Aorta (tissue), 5 donors: Measurements from ENCODE around the gene HS3ST4. TPM values are rescaled to one million over a fixed set of nuclear protein-coding genes. Genes with fewer than 3 reads are reported as not detected.

Source experiments
- ATAC-seq: fragments of 200-7000 bp; cut with Tn5 transposase; one replicate; pipeline ENCODE4 v1.9.1; 2022; ENCODE audit warnings: moderate library complexity; ENCODE audit not compliant: low FRiP score
- DNase-seq, 2 donors: peaks; one replicate each; pipeline ENCODE4 v3.0.0-alpha.2; 2020
- H3K27ac ChIP-seq, 2 donors: one replicate each; pipeline ENCODE4 v1.5.1; 2013; ENCODE audit warnings: low read length in 2 of 2, mild to moderate bottlenecking in 2 of 2, moderate library complexity in 2 of 2, control low read depth in 1 of 2, inconsistent platforms in 1 of 2, low read depth in 1 of 2
- H3K27me3 ChIP-seq, 2 donors: one replicate each; pipeline ENCODE4 v1.6.1; 2013; ENCODE audit warnings: control low read depth in 1 of 2, low read length in 1 of 2, mild to moderate bottlenecking in 1 of 2, moderate library complexity in 1 of 2; ENCODE audit not compliant: insufficient read depth in 2 of 2, control insufficient read depth in 1 of 2
- H3K36me3 ChIP-seq, 2 donors: one replicate each; pipeline ENCODE4 v1.6.1; 2013; ENCODE audit warnings: control low read depth in 1 of 2, low read length in 1 of 2, mild to moderate bottlenecking in 1 of 2; ENCODE audit not compliant: insufficient read depth in 2 of 2, control insufficient read depth in 1 of 2
- H3K4me1 ChIP-seq, 2 donors: one replicate each; pipeline ENCODE4 v1.6.1; 2013; ENCODE audit warnings: low read length in 2 of 2, control low read depth in 1 of 2, mild to moderate bottlenecking in 1 of 2, moderate library complexity in 1 of 2; ENCODE audit not compliant: insufficient read depth in 2 of 2, control insufficient read depth in 1 of 2
- H3K4me3 ChIP-seq, 2 donors: one replicate each; pipeline ENCODE4 v1.5.1; 2013; ENCODE audit warnings: low read length in 2 of 2, control low read depth in 1 of 2, mild to moderate bottlenecking in 1 of 2
- H3K9me3 ChIP-seq: one replicate; pipeline ENCODE4 v1.6.1; 2013; ENCODE audit warnings: mild to moderate bottlenecking, low read length; ENCODE audit not compliant: control insufficient read depth
- WGBS, 2 donors: extraction: QIAGEN DNeasy Blood & Tissue Kit; methylation state at CpG; one replicate each; pipeline ENCODE4 v1.1.7; 2013; 5-methylcytosine and 5-hydroxymethylcytosine counted together
- intact Hi-C, 2 donors: fragments of 100-400 bp; cut with DNase I; formaldehyde crosslinking; loops; one replicate each; pipeline versions ENCODE4 v1.14.2 to v1.15.0; 2022
- long read RNA-seq, 2 donors: library from polyadenylated mRNA; unstranded; transcript quantifications; one replicate each; pipeline ENCODE4 v2.0.0, GENCODE V29; 2020 to 2021
- polyA plus RNA-seq, 2 donors: library from polyadenylated mRNA; stranded (reverse); fragments of 200-250 nt; gene quantifications; one replicate each; pipeline ENCODE4 v1.2.3, GENCODE V29; 2013
- total RNA-seq, 2 donors: library from RNA; stranded (reverse); fragmentation: NEBNext Ultra II Directional; extraction: Animal tissue kit (Norgen Biotek cat#: 25700); gene quantifications; one replicate each; pipeline ENCODE4 v1.2.1, GENCODE V29; 2021
- donor health status: healthy with polysubstance abuse.
- donor health status: Bipolar disorder and iron deficiency.
- donor health status: DM: no; HTN: no; CAD: no.
- donor health status: DM: no; HTN: no; CAD: no.
- donor health status: DM: yes; HTN: yes; CAD: no.

Gene HS3ST4
- not detected for total RNA-seq
- not detected for polyA plus RNA-seq
- long read RNA-seq, donor 1 = 0 reads
- long read RNA-seq, donor 2 = 0 reads

GRCh38 chr16:25691519-25692091 lies at the start of gene HS3ST4:
Gene HS3ST4 (plus strand): TSS chr16:25691959.
- no peaks in the 10 kb centered on the region for H3K36me3 ChIP-seq
- H3K27ac ChIP-seq = no peak within 1 kb of the TSS
- ATAC-seq = no peak
- DNase-seq = no peak
- peaks cover 0 to 3% of the 10 kb centered on the region in 2 donors for H3K27me3 ChIP-seq
- no peaks in the 10 kb centered on the region for H3K4me1 ChIP-seq
- H3K4me3 ChIP-seq = peak within 1 kb of the TSS in 1 of 2 donors; percentile 43
- intact Hi-C loops = no loop called here
- H3K9me3 ChIP-seq = peaks cover 2% of the 10 kb centered on the region
- WGBS, 2 donors = 0 to 1% methylated on average over 19 to 58 of the region's 58 CpGs

- Histone ChIP-seq H3K4me3 (no peak overlapping the region), H3K4me1 (no peaks in the 10 kb centered on the region), H3K27ac (no peak overlapping the region), H3K36me3 (no peaks in the 10 kb centered on the region), H3K27me3 (no peaks in the 10 kb centered on the region), H3K9me3 (peaks cover 1% of the 10 kb centered on the region)
- intact Hi-C loops = no loop called here
- DNase-seq (no peak), ATAC-seq (no peak)
- WGBS, 2 donors = 75% methylated on average over 4 of the region's 4 CpGs
Observed at GRCh38 chr16:25643633-25644032, 48.1 kb upstream of the HS3ST4 start.

GRCh38 chr16:25656639-25657038 lies 35.1 kb upstream of the HS3ST4 start:
- Histone ChIP-seq H3K27me3 (no peaks in the 10 kb centered on the region), H3K4me3 (no peak overlapping the region), H3K4me1 (no peaks in the 10 kb centered on the region), H3K36me3 (no peaks in the 10 kb centered on the region), H3K27ac (no peak overlapping the region), H3K9me3 (peaks cover 2% of the 10 kb centered on the region)
- ATAC-seq = no peak
- intact Hi-C loops = no loop called here
- no peak for DNase-seq
- WGBS, 2 donors = 85 to 88% methylated on average over 2 of the region's 2 CpGs

DNA sequence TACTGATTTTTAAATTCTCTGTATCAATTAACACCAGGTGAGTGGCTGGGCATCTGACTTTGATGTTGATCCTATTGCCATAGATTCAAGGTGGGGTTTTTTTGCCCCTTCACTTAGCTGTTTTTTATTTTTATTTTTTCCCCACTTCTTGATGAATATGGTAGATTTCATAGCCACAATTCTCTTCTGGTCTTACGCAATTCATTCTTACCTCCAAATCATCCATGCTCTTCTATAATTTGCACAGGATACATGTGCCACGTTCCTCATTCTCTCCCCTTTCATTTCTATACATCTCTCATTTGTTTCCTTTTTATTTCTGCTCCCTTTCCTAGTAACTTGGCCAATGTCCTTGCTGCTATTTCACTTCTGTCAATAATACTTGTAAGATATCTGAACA lies 14.9 kb upstream of the HS3ST4 start:
- WGBS, 2 donors = 60 to 65% methylated on average over 2 of the region's 2 CpGs
- H3K4me1 ChIP-seq = no peaks in the 10 kb centered on the region
- H3K27ac ChIP-seq = no peak overlapping the region
- H3K36me3 ChIP-seq = no peaks in the 10 kb centered on the region
- ATAC-seq (no peak), DNase-seq (no peak)
- peaks cover 2% of the 10 kb centered on the region for H3K9me3 ChIP-seq
- no peaks in the 10 kb centered on the region for H3K27me3 ChIP-seq
- H3K4me3 ChIP-seq = no peak overlapping the region
- intact Hi-C loops = no loop called here

DNA sequence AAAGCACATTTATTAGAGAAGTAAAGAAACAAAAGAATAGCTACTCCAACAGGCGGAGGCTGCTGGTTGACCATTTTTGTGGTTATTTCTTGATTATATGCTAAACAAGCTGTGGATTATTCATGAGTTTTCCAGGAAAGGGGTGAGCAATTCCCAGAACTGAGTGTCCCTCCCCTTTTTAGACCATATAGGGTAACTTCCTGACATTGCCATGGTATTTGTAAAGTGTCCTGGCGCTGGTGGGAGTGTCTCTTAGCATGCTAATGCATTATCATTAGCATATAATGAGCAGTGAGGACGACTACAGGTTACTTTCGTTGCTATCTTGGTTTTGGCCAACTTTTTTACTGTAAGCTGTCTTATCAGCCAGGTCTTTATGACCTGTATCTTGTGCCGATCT lies 12.2 kb upstream of the HS3ST4 start:
- H3K27me3 ChIP-seq = no peaks in the 10 kb centered on the region
- ATAC-seq (no peak), DNase-seq (no peak)
- no peak overlapping the region for H3K27ac ChIP-seq
- no peaks in the 10 kb centered on the region for H3K4me1 ChIP-seq
- WGBS, 2 donors = 50 to 51% methylated on average over 5 of the region's 5 CpGs
- intact Hi-C loops = no loop called here
- H3K36me3 ChIP-seq = no peaks in the 10 kb centered on the region
- H3K9me3 ChIP-seq = no peaks in the 10 kb centered on the region
- H3K4me3 ChIP-seq = no peak overlapping the region

DNA sequence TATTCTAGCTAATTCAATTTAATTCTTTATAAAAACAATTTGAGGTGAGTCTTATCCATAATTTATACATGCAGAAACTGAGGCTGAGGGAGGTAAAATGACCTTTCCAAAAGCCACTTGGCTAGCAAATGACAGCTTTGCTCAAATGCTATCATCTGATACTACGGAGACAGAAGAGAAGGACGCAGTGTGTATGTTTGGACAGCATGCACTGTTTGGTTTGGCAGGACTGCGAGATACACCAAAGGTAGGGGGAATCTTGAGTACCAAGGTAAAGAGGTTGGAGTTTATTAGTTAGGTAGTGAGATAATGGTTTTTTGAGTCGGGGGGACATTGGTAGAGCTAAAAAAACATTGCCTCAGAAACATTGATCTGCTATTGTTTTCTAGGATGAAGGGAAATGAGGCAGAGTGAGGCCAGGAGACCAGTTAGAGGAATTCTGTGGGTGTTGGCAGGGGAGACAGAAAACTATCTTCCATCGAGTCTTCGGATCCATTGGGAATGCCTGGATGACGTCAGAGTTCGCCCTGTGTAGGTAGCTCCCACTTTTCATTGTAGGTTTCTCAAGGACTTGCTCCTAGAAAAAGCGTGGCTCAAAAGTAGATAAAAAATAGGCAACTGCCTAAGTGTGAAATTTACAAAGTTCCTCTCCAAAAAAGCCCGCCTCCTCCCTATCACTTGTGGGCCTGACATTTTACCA lies 2.5 kb upstream of the HS3ST4 start:
- intact Hi-C loops = no loop called here
- Histone ChIP-seq H3K27me3 (peaks cover 0 to 2% of the 10 kb centered on the region in 2 donors), H3K4me1 (no peaks in the 10 kb centered on the region), H3K4me3 (no peak overlapping the region), H3K9me3 (peaks cover 2% of the 10 kb centered on the region), H3K27ac (no peak overlapping the region), H3K36me3 (no peaks in the 10 kb centered on the region)
- WGBS, 2 donors = 62 to 68% methylated on average over 10 of the region's 10 CpGs
- DNase-seq (no peak), ATAC-seq (no peak)

DNA sequence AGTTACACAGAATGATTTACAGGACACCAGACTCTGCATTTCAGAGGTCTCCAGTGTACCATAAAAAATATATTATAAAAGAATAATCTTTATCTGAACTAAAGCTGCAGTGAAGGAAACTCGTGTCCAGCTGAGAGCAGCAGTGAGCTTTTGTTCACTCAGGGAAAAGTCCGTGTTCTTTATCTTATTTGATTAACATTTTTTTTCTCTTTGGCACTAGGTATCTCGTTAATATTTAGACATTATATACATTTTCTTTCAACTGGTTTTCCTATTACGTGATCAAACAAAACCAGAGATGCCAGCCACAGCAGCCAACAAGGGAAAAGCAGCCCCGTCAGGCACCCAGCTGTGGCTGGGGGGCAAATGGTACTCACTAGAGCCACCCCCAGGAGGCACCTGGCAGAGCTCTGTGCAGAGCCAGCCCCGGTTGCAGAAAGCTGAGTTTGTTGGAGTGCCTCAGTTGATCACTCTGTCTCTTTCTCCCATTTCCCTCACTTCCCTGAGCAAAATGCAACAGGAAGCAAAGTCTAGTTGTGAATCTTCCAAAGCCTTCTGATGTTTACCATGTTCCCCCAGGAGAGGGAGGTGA lies 1.1 kb upstream of the HS3ST4 start:
- H3K9me3 ChIP-seq = peaks cover 2% of the 10 kb centered on the region
- WGBS, 2 donors = 15 to 18% methylated on average over 6 of the region's 6 CpGs
- no peaks in the 10 kb centered on the region for H3K4me1 ChIP-seq
- H3K36me3 ChIP-seq = no peaks in the 10 kb centered on the region
- ATAC-seq (no peak), DNase-seq (no peak)
- H3K27me3 ChIP-seq = peaks cover 0 to 2% of the 10 kb centered on the region in 2 donors
- no peak overlapping the region for H3K27ac ChIP-seq
- no peak overlapping the region for H3K4me3 ChIP-seq
- intact Hi-C loops = no loop called here

DNA sequence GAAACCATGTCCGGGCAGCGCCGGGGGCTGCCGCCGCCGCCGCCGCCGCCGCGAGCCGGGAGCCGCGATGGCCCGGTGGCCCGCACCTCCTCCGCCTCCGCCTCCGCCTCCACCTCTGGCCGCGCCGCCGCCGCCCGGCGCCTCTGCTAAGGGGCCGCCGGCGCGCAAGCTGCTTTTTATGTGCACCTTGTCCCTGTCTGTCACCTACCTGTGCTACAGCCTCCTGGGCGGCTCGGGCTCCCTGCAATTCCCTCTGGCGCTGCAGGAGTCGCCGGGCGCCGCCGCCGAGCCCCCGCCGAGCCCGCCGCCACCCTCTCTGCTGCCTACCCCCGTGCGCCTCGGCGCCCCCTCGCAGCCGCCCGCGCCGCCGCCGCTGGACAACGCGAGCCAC lies 587 bp downstream of the HS3ST4 start:
- Histone ChIP-seq H3K36me3 (no peaks in the 10 kb centered on the region), H3K27me3 (peaks cover 0 to 4% of the 10 kb centered on the region in 2 donors), H3K4me1 (no peaks in the 10 kb centered on the region), H3K4me3 (peak overlapping the region in 1 of 2 donors; percentile 43), H3K9me3 (peaks cover 2% of the 10 kb centered on the region), H3K27ac (no peak overlapping the region)
- no peak for DNase-seq
- intact Hi-C loops = no loop called here
- ATAC-seq = no peak
- 0 to 1% methylated on average over 19 to 56 of the region's 56 CpGs for WGBS, 2 donors
